Psoas muscle (tissue), 8 donors: ENCODE measurements around the gene TTR. TPM values are rescaled to one million over a fixed set of nuclear protein-coding genes. Genes with fewer than 3 reads are reported as not detected.

Experiments used
- ATAC-seq, 4 donors: fragments of 200-7000 bp; cut with Tn5 transposase; one replicate each; pipeline ENCODE4 v1.9.1; 2020; ENCODE audit warnings: moderate library complexity in 3 of 4, mild to moderate bottlenecking in 2 of 4
- DNase-seq, 2 donors: peaks; one replicate each; pipeline ENCODE4 v3.0.0-alpha.2; 2020
- H3K27ac ChIP-seq: fragments of 200-600 bp; one replicate; pipeline ENCODE4 v1.8.0; 2022
- H3K27me3 ChIP-seq, 3 donors: fragments of 200-600 bp in 1 of 3; one replicate each; pipeline versions ENCODE4 v1.6.1 to v1.8.0; 2013 to 2022; ENCODE audit warnings: low read length in 2 of 3, mild to moderate bottlenecking in 2 of 3, moderate library complexity in 1 of 3; ENCODE audit not compliant: insufficient read depth in 3 of 3
- H3K36me3 ChIP-seq, 2 donors: fragments of 200-600 bp in 1 of 2; one replicate each; pipeline versions ENCODE4 v1.6.1 to v1.8.0; 2013 to 2022; ENCODE audit warnings: low read depth in 1 of 2, mild to moderate bottlenecking in 1 of 2, moderate library complexity in 1 of 2; ENCODE audit not compliant: insufficient read depth in 1 of 2
- H3K4me1 ChIP-seq: fragments of 200-600 bp; one replicate; pipeline ENCODE4 v1.8.0; 2022
- H3K4me3 ChIP-seq: fragments of 200-600 bp; one replicate; pipeline ENCODE4 v1.8.0; 2022; ENCODE audit warnings: mild to moderate bottlenecking
- H3K9me3 ChIP-seq: fragments of 200-600 bp; one replicate; pipeline ENCODE4 v1.8.0; 2022
- CTCF ChIP-seq: fragments of 200-600 bp; IDR thresholded peaks from one replicate; pipeline ENCODE4 v1.8.0; 2022; ENCODE audit warnings: antibody characterized with exemption
- WGBS, 3 donors: extraction: QIAGEN DNeasy Blood & Tissue Kit; methylation state at CpG; one replicate each; pipeline versions ENCODE4 v1.1.6 to v1.1.7; 2013; 5-methylcytosine and 5-hydroxymethylcytosine counted together
- intact Hi-C, 2 donors: fragments of 100-400 bp; cut with DNase I; formaldehyde crosslinking; loops; one replicate each; pipeline versions ENCODE4 v1.11.0 to v1.14.2; 2022
- polyA plus RNA-seq, 3 donors: library from polyadenylated mRNA; stranded (reverse); fragments of 200-250 nt; gene quantifications; one replicate each; pipeline ENCODE4 v1.2.3, GENCODE V29; 2013
- total RNA-seq, 4 donors: library from RNA; stranded (reverse); fragmentation: NEBNext Ultra II Directional in 2 of 4; extraction: Animal tissue kit (Norgen Biotek cat#: 25700) in 2 of 4; gene quantifications; one replicate each; pipeline versions ENCODE4 v1.2.1 to v1.2.4, GENCODE V29; 2021 to 2023
- donor health status: healthy with polysubstance abuse.
- donor health status: DM: no; HTN: no; CAD: no; lungs with moderate emphysema.
- donor health status: Bipolar disorder and iron deficiency.
- donor health status: healthy.
- donor health status: DM: yes; HTN: yes; CAD: no.
- donor health status: DM: no; HTN: no; CAD: no.
- donor health status: DM: no; HTN: no; CAD: no.
- donor health status: DM: yes; HTN: yes; CAD: no.

TTR gene
- total and polyA plus RNA-seq, 7 donors, result 0.21 to 0.25 TPM; not detected in 5

GRCh38 chr18:31636387-31636786, 44.7 kb downstream of the TTR start:
- intact Hi-C loops, result loop anchor here in 1 of 2 donors (5.0 kb wide), 1 partner anchor 51 kb away; no protein-coding TSS in a partner anchor
- Histone ChIP-seq H3K27ac (no peak overlapping the region), H3K27me3 (no peaks in the 10 kb centered on the region), H3K9me3 (peaks cover 6% of the 10 kb centered on the region), H3K36me3 (no peaks in the 10 kb centered on the region), H3K4me3 (no peak overlapping the region), H3K4me1 (no peaks in the 10 kb centered on the region)
- TF ChIP-seq CTCF, result no peak
- ATAC-seq, result no peak
- no peak for DNase-seq

- Histone ChIP-seq H3K27ac (no peak overlapping the region), H3K4me1 (no peaks in the 10 kb centered on the region), H3K9me3 (peaks cover 6% of the 10 kb centered on the region), H3K27me3 (no peaks in the 10 kb centered on the region), H3K4me3 (no peak overlapping the region), H3K36me3 (no peaks in the 10 kb centered on the region)
- intact Hi-C loops, result loop anchor here in 1 of 2 donors (5.0 kb wide), 1 partner anchor 50 kb away; no protein-coding TSS in a partner anchor
- no peak for TF ChIP-seq CTCF
- ATAC-seq (no peak), DNase-seq (no peak)
- WGBS, 3 donors, result 96 to 99% (median 99%) methylated on average over 3 of the region's 3 CpGs
Observed at GRCh38 chr18:31637445-31637844, 45.8 kb downstream of the TTR start.

GRCh38 chr18:31643003-31643402, 51.3 kb downstream of the TTR start:
- peaks cover 4% of the 10 kb centered on the region for H3K4me1 ChIP-seq
- no peak overlapping the region for H3K27ac ChIP-seq
- intact Hi-C loops, result no loop called here
- 86 to 96% (median 92%) methylated on average over 4 of the region's 4 CpGs for WGBS, 3 donors
- DNase-seq (no peak), ATAC-seq (no peak)
- no peak overlapping the region for H3K4me3 ChIP-seq
- no peaks in the 10 kb centered on the region for H3K27me3 ChIP-seq
- H3K9me3 ChIP-seq, result no peaks in the 10 kb centered on the region
- no peak for TF ChIP-seq CTCF
- no peaks in the 10 kb centered on the region for H3K36me3 ChIP-seq

GRCh38 chr18:31645411-31645810, 53.7 kb downstream of the TTR start:
- intact Hi-C loops, result no loop called here
- H3K27me3 ChIP-seq, result no peaks in the 10 kb centered on the region
- no peaks in the 10 kb centered on the region for H3K36me3 ChIP-seq
- 89 to 94% (median 92%) methylated on average over 4 of the region's 4 CpGs for WGBS, 3 donors
- DNase-seq, result no peak
- TF ChIP-seq CTCF, result no peak
- H3K27ac ChIP-seq, result no peak overlapping the region
- H3K4me3 ChIP-seq, result no peak overlapping the region
- H3K9me3 ChIP-seq, result no peaks in the 10 kb centered on the region
- ATAC-seq, result no peak
- peaks cover 9% of the 10 kb centered on the region for H3K4me1 ChIP-seq
